Adrenal gland (tissue), 5 donors: ENCODE data around the gene KIFC3.

ENCODE experiments used
- CTCF ChIP-seq, 6 experiments: fragments of 450-650 bp in 4 of 6; fragments of 200-600 bp in 2 of 6; sonication (generic) in 1 of 6; IDR thresholded peaks; 1 replicate in 5 of 6; 2 replicates in 1 of 6; pipeline versions ENCODE4 v1.5.1 to v1.8.0; 2016 to 2021; ENCODE audit warnings: antibody characterized with exemption in 6 of 6, mild to moderate bottlenecking in 2 of 6, moderate library complexity in 1 of 6
- POLR2A ChIP-seq, 2 donors: fragments of 450-650 bp; IDR thresholded peaks; one replicate each; pipeline ENCODE4 v1.6.1; 2017; ENCODE audit warnings: antibody characterized with exemption in 2 of 2, mild to moderate bottlenecking in 2 of 2, moderate library complexity in 1 of 2
- donor health status: DM: no; HTN: no; CAD: no.

GRCh38 chr16:57748596-57748995, 53.7 kb downstream of the KIFC3 start:
- TF ChIP-seq CTCF (IDR thresholded peaks at IDR 0.05) (no peak), POLR2A (IDR thresholded peaks at IDR 0.05) (no peak)
